NT2/D1 (cell line): ENCODE results near the gene PLXNA2.

Experiments used
- DNase-seq: peaks from one replicate; pipeline ENCODE4 v3.0.0-alpha.2; 2011; ENCODE audit warnings: low read depth, low spot score
- H3K27me3 ChIP-seq: 2 replicates; pipeline ENCODE4 v1.6.0; 2011; ENCODE audit warnings: mild to moderate bottlenecking; ENCODE audit not compliant: insufficient read length, insufficient read depth
- H3K36me3 ChIP-seq: 2 replicates; pipeline ENCODE4 v1.6.1; 2011; ENCODE audit warnings: mild to moderate bottlenecking, low read length, mixed read lengths; ENCODE audit not compliant: insufficient read depth, insufficient read length
- H3K4me1 ChIP-seq: 2 replicates; pipeline ENCODE4 v1.5.1; 2011; ENCODE audit not compliant: insufficient read depth, insufficient read length
- H3K4me3 ChIP-seq: 2 replicates; pipeline ENCODE4 v1.5.1; 2011; ENCODE audit warnings: low read depth; ENCODE audit not compliant: insufficient read length
- H3K9ac ChIP-seq: 2 replicates; pipeline ENCODE4 v1.6.0; 2011; ENCODE audit warnings: low read depth; ENCODE audit not compliant: insufficient read length
- H3K9me3 ChIP-seq: 2 replicates; pipeline ENCODE4 v1.5.1; 2011; ENCODE audit warnings: mild to moderate bottlenecking, low read length; ENCODE audit not compliant: insufficient read depth
- SUZ12 ChIP-seq: IDR thresholded peaks from 2 replicates; pipeline ENCODE4 v1.6.1; 2011; ENCODE audit not compliant: insufficient read length, insufficient read depth; ENCODE audit errors: extremely low read depth
- YY1 ChIP-seq: IDR thresholded peaks from 2 replicates; pipeline ENCODE4 v1.6.1; 2011; ENCODE audit not compliant: insufficient read length, insufficient read depth
- ZNF274 ChIP-seq: IDR thresholded peaks from 2 replicates; pipeline ENCODE4 v1.6.1; 2011; ENCODE audit warnings: mild to moderate bottlenecking, low read depth, low read length

PLXNA2 gene

DNA sequence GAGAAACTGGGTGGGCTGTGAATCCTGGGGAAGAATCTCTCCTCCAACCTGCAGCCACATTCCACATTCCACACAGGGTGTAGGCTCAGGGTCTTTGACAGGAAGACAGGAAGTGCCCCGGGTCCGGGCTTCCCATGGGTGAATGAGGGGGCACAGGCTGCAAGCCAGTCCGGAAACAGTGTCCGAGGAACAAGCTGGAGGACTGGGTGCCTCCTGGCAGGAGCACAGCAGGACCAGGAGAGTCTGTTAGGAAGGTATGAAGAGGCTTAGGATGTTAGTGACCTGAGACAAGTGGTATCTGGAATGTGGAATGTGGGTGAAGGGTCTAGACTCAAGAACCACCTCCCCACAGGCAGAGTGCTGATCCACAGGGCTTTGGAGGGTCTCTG lies 212.3 kb downstream of the PLXNA2 start:
- H3K9ac ChIP-seq: no peak overlapping the region
- DNase-seq: no peak
- peaks cover 33% of the 10 kb centered on the region for H3K36me3 ChIP-seq
- no peak for TF ChIP-seq SUZ12
- no peak for TF ChIP-seq ZNF274
- TF ChIP-seq YY1: no peak
- H3K4me3 ChIP-seq: no peak overlapping the region
- peaks cover 3% of the 10 kb centered on the region for H3K4me1 ChIP-seq
- H3K9me3 ChIP-seq: no peaks in the 10 kb centered on the region
- no peaks in the 10 kb centered on the region for H3K27me3 ChIP-seq

DNA sequence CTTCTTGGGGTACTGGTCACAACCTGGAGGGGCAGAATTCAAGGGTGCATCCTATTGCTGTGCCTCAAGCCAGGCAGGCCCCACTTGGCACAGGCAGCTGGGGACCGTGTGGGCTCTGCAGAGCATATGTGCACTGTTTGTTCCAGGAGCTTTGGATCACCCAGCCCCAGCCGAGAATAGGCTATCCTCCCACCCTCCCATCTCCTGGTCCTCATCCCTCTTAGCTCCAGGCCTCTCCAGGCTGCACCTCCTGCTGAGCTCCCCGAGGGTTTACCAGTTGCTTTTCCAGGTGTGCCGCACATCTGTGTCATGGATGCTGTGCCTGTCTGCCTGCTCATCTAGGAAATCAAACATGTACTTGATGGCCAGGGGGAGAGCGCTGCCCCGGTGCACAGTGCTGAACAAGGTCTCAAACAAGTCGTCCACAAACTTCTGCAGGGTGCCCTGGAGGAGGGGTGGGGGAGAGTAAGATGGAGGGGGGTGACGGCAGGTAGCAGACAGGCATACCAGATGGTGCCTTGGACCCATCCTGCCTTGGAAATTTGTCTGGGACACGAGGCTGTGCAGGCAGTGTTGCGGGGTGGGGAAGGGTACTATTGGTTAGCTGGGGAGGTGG lies 212.8 kb downstream of the PLXNA2 start:
- TF ChIP-seq ZNF274 (no peak), SUZ12 (no peak), YY1 (no peak)
- Histone ChIP-seq H3K9ac (no peak overlapping the region), H3K36me3 (peaks cover 34% of the 10 kb centered on the region), H3K27me3 (no peaks in the 10 kb centered on the region), H3K4me1 (peaks cover 3% of the 10 kb centered on the region), H3K4me3 (no peak overlapping the region), H3K9me3 (no peaks in the 10 kb centered on the region)
- DNase-seq: no peak

DNA sequence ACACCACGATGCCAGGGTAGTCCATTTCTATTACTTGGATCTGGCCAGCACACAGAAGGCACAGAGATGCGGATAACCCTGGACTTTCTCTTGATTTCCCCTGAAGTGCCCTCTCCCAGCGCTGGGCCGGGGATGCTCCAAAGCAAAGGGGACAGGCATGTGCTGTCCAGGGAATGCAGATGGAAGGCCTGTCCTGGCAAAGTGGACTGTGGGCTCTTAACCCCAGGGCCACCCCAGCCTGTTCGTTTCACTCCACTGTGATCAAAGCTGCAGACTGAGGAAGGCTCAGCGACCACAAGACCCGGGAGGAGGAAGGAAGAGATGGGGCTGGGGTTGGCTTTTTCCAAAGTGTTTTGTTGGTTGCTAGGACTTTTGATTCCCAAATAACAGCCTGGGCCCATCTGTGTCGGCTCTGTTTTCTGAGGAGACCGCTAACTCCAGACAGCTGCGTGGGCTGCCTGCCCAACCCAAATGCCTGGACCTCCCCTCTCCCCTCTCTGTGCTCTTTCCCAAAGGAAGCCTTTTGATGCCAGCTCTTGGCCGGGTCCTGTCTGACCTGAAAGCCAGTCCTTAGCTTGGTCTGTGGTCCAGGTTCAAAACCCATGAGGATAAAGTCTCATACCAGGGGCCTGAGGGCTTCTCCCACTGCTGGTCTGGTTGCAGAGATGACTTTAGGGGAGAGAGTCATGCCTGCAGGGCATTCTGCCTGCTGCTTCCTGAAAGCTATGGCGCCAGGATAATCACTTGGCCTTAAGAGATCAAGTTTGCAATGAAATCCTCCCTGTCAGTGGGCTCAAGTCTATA lies 213.7 kb downstream of the PLXNA2 start:
- DNase-seq: no peak
- no peak for TF ChIP-seq SUZ12
- H3K9me3 ChIP-seq: no peaks in the 10 kb centered on the region
- H3K4me3 ChIP-seq: no peak overlapping the region
- no peak overlapping the region for H3K9ac ChIP-seq
- peaks cover 34% of the 10 kb centered on the region for H3K36me3 ChIP-seq
- H3K4me1 ChIP-seq: peaks cover 3% of the 10 kb centered on the region
- H3K27me3 ChIP-seq: no peaks in the 10 kb centered on the region

DNA sequence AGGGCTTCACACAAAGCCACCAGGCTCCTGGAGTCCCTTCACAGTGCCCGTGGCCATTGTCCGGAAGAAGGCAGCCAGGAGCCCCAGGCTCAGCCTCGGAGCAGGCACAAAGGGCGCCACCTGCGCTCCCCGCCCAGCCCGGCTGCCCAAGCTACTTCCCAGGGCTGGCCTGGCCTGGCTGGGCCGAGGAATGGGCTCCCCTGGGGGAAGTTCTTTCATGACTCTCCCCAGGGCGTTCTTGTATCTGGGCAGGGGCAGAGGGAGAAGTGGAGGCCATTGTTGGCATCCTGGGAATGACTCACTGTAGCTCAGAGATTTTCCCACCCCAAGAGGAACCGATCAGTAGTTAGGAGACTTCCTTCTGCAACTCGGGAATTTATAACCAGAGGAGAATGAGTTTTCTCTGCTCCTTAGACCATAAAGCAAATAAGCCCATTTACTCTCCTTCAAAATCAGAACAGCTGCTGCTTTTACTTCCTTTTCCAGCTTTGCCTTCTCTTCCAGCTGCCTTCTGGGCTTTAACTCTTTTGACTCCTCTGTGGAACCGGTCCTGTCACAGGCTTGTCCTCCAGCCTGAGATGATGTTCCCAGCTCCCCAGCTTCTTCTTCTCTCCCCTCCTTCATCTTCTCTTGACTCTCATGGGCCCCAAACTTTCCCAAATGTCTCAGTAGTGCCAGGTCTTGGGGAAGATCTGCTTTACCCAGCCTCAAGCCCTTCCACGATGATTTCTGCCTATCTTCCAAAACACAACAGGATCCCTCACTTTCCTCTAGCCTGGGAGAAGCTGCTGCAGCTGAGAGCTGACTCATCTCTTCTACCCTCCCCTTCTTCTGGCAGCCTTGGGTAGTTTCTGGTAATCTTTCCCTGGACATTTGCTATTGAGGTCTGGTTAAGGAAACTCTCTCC lies 214.6 kb downstream of the PLXNA2 start:
- no peak for DNase-seq
- TF ChIP-seq ZNF274 (no peak), SUZ12 (no peak), YY1 (no peak)
- Histone ChIP-seq H3K9ac (no peak overlapping the region), H3K9me3 (no peaks in the 10 kb centered on the region), H3K36me3 (peaks cover 34% of the 10 kb centered on the region), H3K4me1 (peaks cover 3% of the 10 kb centered on the region), H3K27me3 (no peaks in the 10 kb centered on the region), H3K4me3 (no peak overlapping the region)

DNA sequence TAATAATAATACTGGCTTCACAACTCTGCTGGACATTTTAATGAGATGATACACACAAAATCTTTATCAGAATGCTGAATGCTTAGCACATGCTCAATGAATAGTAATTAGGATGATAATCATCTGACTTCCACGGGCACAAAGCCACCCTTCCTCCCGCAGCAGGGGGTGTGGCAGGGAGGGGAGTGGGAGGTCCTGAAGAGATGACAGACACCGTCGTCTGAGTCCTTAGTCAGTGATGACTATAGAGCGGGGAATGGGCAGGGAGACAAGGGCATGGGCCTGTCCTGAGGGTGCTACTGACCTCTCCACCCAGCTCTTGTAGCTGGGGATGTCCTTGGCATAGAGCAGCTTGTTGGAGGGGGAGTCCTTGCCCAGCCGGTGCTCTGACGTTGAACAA lies 215.7 kb downstream of the PLXNA2 start:
- Histone ChIP-seq H3K4me1 (peaks cover 3% of the 10 kb centered on the region), H3K9ac (no peak overlapping the region), H3K27me3 (no peaks in the 10 kb centered on the region), H3K9me3 (no peaks in the 10 kb centered on the region), H3K36me3 (peaks cover 28% of the 10 kb centered on the region), H3K4me3 (no peak overlapping the region)
- no peak for DNase-seq
- TF ChIP-seq YY1 (no peak), ZNF274 (no peak), SUZ12 (no peak)

DNA sequence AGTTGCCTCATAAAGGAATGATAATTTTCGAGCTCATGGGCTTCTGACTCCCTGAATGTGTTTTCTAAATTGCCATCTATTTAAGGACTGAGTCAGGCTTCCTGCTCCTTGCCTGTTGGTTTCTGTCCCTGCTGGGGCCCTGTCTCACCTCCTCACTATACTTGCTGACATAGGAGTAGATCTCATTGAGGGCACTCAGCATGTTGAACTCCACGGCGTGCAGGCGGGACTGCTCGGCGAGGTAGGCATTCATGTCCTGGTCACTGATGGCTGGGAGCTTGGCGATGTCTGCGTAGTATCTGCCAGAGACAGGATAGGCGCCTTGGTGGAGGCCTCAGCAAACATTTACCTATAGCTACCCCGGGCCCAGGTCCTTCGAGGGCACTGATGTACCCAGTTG lies 216.3 kb downstream of the PLXNA2 start:
- Histone ChIP-seq H3K36me3 (peaks cover 22% of the 10 kb centered on the region), H3K4me3 (no peak overlapping the region), H3K4me1 (peaks cover 3% of the 10 kb centered on the region), H3K9me3 (no peaks in the 10 kb centered on the region), H3K27me3 (no peaks in the 10 kb centered on the region), H3K9ac (no peak overlapping the region)
- DNase-seq: no peak
- TF ChIP-seq SUZ12 (no peak), YY1 (no peak), ZNF274 (no peak)
